Progenitor cell of endocrine pancreas (in vitro differentiated cells): ENCODE results near the gene TFF1. TPM values are rescaled to one million over a fixed set of nuclear protein-coding genes. Genes with fewer than 3 reads are reported as not detected.

Experiments used
- DNase-seq: peaks from one replicate; pipeline ENCODE4 v3.0.0; 2021; ENCODE audit warnings: low spot score; ENCODE audit not compliant: unreplicated experiment
- H3K27ac Mint-ChIP-seq: 2 replicates; pipeline ENCODE4 v1.8.0; 2021; ENCODE audit warnings: mild to moderate bottlenecking, moderate library complexity, mixed read lengths
- H3K27me3 Mint-ChIP-seq: 2 replicates; pipeline ENCODE4 v1.8.0; 2021; ENCODE audit warnings: mixed read lengths
- H3K36me3 Mint-ChIP-seq: 2 replicates; pipeline ENCODE4 v1.8.0; 2022; ENCODE audit warnings: mixed read lengths; ENCODE audit not compliant: insufficient read depth
- H3K4me1 Mint-ChIP-seq: 2 replicates; pipeline ENCODE4 v1.8.0; 2021; ENCODE audit warnings: low read depth, mixed read lengths
- H3K4me3 Mint-ChIP-seq: 2 replicates; pipeline ENCODE4 v1.8.0; 2021; ENCODE audit warnings: low read depth, mild to moderate bottlenecking, moderate library complexity, mixed read lengths
- H3K9me3 Mint-ChIP-seq: 2 replicates; pipeline ENCODE4 v1.8.0; 2021; ENCODE audit warnings: low read depth, mixed read lengths
- total RNA-seq: library from RNA; stranded (reverse); gene quantifications from 2 replicates; pipeline ENCODE4 v1.2.1, GENCODE V29; 2021
- TF ChIP-seq, protein P1 (sequence below): fragments of 200-600 bp; sonication (generic); IDR thresholded peaks from one replicate; pipeline ENCODE4 v1.5.0; 2021; ENCODE audit warnings: antibody characterized with exemption, mild to moderate bottlenecking; ENCODE audit not compliant: unreplicated experiment

TFF1 gene
- total RNA-seq, 1 donor from 2014 or later: 0.77 TPM

GRCh38 chr21:42330380-42331371 lies 35.7 kb downstream of the TFF1 start:
- Mint-ChIP-seq H3K36me3 (peaks cover 1% of the 10 kb centered on the region), H3K27me3 (no peaks in the 10 kb centered on the region), H3K9me3 (peaks cover 17% of the 10 kb centered on the region), H3K4me1 (peaks cover 6% of the 10 kb centered on the region), H3K4me3 (no peak overlapping the region), H3K27ac (peak overlapping the region; percentile 34)
- DNase-seq: no peak
- TF ChIP-seq, protein P1, sequence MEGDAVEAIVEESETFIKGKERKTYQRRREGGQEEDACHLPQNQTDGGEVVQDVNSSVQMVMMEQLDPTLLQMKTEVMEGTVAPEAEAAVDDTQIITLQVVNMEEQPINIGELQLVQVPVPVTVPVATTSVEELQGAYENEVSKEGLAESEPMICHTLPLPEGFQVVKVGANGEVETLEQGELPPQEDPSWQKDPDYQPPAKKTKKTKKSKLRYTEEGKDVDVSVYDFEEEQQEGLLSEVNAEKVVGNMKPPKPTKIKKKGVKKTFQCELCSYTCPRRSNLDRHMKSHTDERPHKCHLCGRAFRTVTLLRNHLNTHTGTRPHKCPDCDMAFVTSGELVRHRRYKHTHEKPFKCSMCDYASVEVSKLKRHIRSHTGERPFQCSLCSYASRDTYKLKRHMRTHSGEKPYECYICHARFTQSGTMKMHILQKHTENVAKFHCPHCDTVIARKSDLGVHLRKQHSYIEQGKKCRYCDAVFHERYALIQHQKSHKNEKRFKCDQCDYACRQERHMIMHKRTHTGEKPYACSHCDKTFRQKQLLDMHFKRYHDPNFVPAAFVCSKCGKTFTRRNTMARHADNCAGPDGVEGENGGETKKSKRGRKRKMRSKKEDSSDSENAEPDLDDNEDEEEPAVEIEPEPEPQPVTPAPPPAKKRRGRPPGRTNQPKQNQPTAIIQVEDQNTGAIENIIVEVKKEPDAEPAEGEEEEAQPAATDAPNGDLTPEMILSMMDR: no peak

- Mint-ChIP-seq H3K9me3 (peaks cover 8% of the 10 kb centered on the region), H3K27me3 (peaks cover 6% of the 10 kb centered on the region), H3K36me3 (peaks cover 1% of the 10 kb centered on the region), H3K4me3 (no peak overlapping the region), H3K4me1 (no peaks in the 10 kb centered on the region), H3K27ac (no peak overlapping the region)
- no peak for DNase-seq
- TF ChIP-seq, protein P1: no peak
These were observed 41.4 kb downstream of the TFF1 start for GRCh38 chr21:42324896-42325295.

DNA sequence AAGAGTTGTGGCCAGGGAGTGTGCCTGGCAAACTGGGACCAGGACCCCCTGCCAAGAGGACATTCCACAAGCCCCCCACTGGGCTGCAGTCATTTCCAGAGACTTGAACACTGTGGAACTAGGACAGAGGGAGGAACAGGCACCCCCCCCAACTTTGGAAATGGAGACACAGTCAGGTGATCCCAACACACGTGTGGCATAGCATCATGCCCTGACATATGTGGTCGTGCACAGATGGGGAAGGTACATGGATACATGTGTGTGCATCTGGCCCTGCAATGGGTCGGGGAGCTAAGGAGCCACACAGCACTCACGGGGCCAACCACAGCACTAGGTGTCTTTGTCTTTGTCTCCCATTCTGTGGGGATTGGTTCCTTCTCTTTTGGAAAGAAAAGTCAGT lies 44.5 kb downstream of the TFF1 start:
- peaks cover 1% of the 10 kb centered on the region for H3K4me1 Mint-ChIP-seq
- H3K4me3 Mint-ChIP-seq: no peak overlapping the region
- H3K9me3 Mint-ChIP-seq: no peaks in the 10 kb centered on the region
- H3K27me3 Mint-ChIP-seq: peaks cover 6% of the 10 kb centered on the region
- TF ChIP-seq, protein P1: no peak
- H3K27ac Mint-ChIP-seq: no peak overlapping the region
- H3K36me3 Mint-ChIP-seq: no peaks in the 10 kb centered on the region
- DNase-seq: no peak

GRCh38 chr21:42321231-42321630 lies 45.1 kb downstream of the TFF1 start:
- no peaks in the 10 kb centered on the region for H3K36me3 Mint-ChIP-seq
- TF ChIP-seq, protein P1: no peak
- H3K4me1 Mint-ChIP-seq: peaks cover 4% of the 10 kb centered on the region
- no peak for DNase-seq
- no peak overlapping the region for H3K27ac Mint-ChIP-seq
- H3K9me3 Mint-ChIP-seq: no peaks in the 10 kb centered on the region
- peaks cover 6% of the 10 kb centered on the region for H3K27me3 Mint-ChIP-seq
- H3K4me3 Mint-ChIP-seq: no peak overlapping the region

- peak overlapping the region; percentile 50 for H3K27ac Mint-ChIP-seq
- TF ChIP-seq, protein P1: no peak
- peaks cover 6% of the 10 kb centered on the region for H3K27me3 Mint-ChIP-seq
- no peak for DNase-seq
- H3K9me3 Mint-ChIP-seq: no peaks in the 10 kb centered on the region
- no peaks in the 10 kb centered on the region for H3K36me3 Mint-ChIP-seq
- no peak overlapping the region for H3K4me3 Mint-ChIP-seq
- peaks cover 5% of the 10 kb centered on the region for H3K4me1 Mint-ChIP-seq
These were observed 45.5 kb downstream of the TFF1 start for GRCh38 chr21:42320791-42321190.
